ENCODE measurements around the gene CADM2.

The CADM2 gene

GRCh38 chr3:84985795-84986194 lies 27.0 kb downstream of the CADM2 start:
- DNase-seq: no peak

GRCh38 chr3:84987706-84988504 lies 29.1 kb downstream of the CADM2 start:
- DNase-seq: no peak

DNA sequence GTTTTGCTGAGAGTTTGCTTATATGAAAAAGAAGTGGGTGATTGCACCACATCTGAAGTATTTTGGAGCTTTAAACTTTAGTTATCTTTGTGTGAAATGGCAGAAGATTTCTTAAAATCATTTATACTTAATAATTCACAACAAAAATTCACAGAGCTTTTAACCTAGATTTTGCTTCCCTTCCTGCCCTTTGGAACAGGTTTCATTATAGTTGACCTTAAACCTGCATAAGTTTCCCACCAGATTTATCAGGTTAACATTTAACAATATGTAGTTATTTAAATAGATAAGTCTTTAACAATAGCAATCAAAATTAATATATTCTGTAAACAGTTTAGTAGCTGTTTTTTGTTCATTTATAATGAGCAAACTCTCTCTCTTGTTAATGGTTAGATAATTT lies 30.3 kb downstream of the CADM2 start:
- no peak for DNase-seq

DNA sequence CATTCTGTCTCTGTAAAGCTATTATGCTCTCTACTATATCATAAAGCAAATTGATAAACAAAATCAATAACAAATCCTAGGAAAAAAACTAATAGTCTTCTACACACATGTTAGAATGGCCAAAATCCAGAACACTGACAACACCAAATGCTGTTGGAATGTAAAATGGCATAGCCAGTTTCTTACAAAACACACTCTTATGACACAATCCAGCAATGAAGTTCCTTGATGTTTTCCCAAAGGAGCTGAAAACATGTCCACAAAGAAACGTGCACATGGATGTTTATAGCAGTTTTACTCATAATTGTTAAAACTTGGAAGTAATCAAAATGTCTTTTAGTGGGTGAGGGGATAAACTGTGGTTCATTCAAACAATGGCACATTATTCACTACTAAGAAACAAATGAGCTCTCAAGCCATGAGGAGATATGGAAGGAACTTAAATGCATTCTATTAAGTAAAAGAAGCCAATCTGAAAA lies 32.7 kb downstream of the CADM2 start:
- no peak for DNase-seq

DNA sequence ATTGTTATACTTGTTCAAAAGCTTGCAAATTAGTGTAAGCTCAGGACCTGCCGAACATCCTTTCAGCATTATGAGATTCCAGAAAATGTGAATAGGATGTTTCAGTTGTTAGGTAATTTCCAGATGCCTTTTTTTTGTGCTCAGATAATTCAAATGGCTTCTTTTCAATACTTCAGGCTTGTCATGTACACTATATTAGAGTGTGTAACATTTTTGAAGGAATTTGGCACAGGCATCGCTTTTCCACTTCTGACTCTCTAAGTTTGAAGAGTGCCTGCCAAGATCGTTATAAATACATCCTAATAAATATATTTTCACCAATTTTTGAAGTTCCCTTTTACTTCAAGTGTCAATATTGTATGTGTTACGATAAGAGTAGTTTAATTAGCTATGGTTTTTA lies 35.2 kb downstream of the CADM2 start:
- no peak for DNase-seq

DNA sequence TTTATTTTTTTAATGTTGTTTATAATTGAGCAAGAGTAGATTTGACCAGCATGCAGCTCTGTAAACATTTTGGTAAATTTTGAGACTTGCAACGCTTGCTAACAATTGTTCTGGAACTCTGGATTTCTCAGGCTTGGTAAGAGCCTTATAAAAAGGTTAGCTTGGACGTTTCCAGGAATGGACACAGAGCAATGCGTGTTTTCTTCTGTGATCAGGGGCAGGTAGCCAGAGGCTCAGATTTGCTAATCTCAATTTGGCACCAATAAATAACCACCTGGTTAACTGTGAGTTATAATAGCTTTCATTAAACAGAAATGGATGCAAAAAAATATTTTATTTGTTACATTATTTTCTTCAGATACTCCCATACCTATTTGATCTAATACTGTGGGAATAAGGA lies 39.8 kb downstream of the CADM2 start:
- no peak for DNase-seq

- DNase-seq: no peak
Observed at GRCh38 chr3:85003479-85003878, 44.7 kb downstream of the CADM2 start.

DNA sequence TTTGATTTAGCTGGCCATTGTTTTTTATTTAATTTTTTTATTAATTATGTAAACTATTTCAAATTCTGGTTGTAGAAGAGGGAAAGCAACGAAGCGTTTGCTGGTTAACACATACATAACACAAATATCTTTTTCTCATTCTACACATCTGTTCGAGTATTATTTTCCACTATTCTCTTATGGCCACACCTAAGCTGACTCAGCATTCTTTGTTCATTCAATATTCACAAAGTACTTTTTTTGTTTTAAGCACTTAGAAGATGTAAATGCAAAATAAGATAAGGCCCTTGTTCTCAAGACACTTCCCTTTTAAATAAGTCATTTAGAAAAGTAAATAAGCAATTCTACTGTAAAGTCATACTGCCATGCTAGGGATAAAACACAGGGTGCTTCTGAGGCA lies 45.4 kb downstream of the CADM2 start:
- DNase-seq: no peak

- no peak for DNase-seq
Observed at GRCh38 chr3:85005946-85006345, 47.2 kb downstream of the CADM2 start.

- no peak for DNase-seq
Observed at GRCh38 chr3:85007195-85008094, 48.7 kb downstream of the CADM2 start.

GRCh38 chr3:85020828-85021227 lies 62.0 kb downstream of the CADM2 start:
- no peak for DNase-seq

- no peak for DNase-seq
Observed at GRCh38 chr3:85030052-85030451, 71.3 kb downstream of the CADM2 start.

- no peak for DNase-seq
Observed at GRCh38 chr3:85037203-85037602, 78.4 kb downstream of the CADM2 start.

GRCh38 chr3:85041001-85041400 lies 82.2 kb downstream of the CADM2 start:
- DNase-seq: no peak

GRCh38 chr3:85041562-85042055 lies 82.8 kb downstream of the CADM2 start:
- no peak for DNase-seq

DNA sequence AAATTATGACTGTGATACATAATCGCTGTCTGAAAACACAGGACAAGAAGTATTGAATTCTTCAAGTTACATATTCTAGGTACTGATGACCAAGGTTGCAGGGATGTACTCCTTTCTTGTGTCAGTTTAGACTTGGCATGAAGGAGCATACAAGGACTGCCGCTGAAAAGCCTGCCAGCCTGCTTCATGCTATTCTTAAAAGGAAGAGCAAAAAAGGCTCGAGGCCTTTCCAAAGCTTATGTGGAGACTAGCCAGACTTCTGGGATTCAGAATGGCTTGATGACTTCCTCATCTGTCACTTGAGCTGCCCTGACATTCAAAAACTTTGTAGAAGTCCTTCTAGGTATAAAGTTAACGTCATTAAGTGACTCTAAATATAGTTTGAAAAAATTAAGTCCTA lies 92.0 kb downstream of the CADM2 start:
- DNase-seq: no peak

DNA sequence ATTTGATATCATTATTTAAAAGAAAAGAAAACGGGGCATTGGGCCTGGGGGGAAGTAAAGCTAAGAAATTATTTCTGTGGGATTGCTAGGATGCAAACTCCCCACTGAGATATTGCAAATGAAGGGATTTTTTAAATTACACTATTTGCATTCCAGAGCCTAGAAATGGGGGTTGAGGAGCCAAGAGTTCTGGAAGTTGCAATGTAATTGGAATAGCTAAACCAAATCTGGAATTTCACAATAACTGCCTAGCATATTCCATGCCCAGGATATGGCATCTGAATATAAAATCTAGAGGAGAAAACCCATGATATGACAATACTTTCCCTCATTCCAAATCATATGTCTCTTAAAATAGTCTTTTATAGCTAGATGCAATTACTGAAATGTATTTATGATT lies 93.0 kb downstream of the CADM2 start:
- DNase-seq: no peak

DNA sequence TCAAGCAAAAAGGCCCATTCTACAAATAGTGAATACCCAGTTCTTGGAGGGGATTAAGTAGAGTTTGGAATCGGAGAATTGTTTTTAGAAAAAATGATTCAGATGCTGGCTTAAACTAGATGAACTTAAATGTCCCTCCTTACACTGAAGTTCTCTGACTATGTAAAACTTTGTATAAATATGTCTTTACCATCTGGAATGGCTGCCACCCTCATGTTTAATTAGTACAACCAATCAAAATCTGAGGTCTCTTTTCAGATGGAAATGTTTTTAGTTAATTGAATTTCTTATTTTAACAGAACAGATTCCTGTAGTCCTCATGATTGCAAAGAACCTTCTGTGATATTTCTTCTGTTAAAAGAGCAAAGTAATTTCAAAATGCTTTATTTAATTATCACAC lies 94.8 kb downstream of the CADM2 start:
- DNase-seq: no peak

- DNase-seq: no peak
Observed at GRCh38 chr3:85054579-85054978, 95.8 kb downstream of the CADM2 start.

DNA sequence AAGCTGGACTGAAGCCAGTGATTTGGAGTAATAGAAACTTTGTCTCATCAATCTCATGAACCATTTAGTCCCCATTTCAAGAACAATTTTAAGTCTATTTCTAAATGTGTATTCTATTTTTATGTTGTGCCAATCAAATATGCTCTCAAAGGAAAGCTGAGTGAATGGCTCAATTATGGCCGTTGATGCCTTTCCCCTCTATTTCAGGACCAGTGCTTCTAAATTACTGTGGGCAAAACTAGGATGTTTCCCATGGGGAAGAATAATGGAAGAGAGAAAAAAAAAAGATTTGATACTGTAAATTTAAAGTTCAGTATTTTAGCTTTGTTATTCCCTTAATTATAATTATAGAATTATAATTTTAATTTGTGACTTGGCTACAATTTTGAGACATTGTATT lies 110.1 kb downstream of the CADM2 start:
- DNase-seq: no peak

- DNase-seq: no peak
Observed at GRCh38 chr3:85074003-85074402, 115.2 kb downstream of the CADM2 start.

- no peak for DNase-seq
Observed at GRCh38 chr3:85075663-85076062, 116.9 kb downstream of the CADM2 start.

GRCh38 chr3:85077018-85077417 lies 118.2 kb downstream of the CADM2 start:
- DNase-seq: no peak
